GM19468 (cell line): ENCODE measurements around the gene SYNGR2.

Experiments
- ATAC-seq: cut with Tn5 transposase; IDR thresholded peaks from one replicate; pipeline ENCODE4 v1.9.1; 2021; ENCODE audit warnings: mild to moderate bottlenecking, moderate library complexity, moderate number of reproducible peaks; ENCODE audit not compliant: unreplicated experiment; ENCODE audit errors: extremely low read depth

The SYNGR2 gene

DNA sequence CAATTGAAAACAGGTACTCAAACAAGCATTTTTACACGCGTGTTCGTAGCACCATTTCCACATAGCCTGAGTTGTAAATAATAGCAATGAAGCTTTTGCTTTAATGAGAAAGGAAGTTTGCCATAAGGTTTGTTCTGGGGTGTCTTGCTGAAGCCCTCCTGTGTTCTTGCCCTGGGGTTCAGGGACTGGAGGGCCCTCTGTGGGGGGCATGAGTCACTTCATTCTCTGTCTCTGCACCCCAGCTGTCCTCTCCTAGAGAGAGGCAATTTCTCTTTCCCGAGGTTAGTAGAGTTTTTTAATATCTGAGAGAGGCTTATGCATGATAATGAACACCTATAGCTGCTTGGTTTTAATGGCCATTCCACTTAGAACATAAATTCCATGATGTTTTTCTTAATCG lies 28.3 kb downstream of the SYNGR2 start:
- no peak for ATAC-seq

DNA sequence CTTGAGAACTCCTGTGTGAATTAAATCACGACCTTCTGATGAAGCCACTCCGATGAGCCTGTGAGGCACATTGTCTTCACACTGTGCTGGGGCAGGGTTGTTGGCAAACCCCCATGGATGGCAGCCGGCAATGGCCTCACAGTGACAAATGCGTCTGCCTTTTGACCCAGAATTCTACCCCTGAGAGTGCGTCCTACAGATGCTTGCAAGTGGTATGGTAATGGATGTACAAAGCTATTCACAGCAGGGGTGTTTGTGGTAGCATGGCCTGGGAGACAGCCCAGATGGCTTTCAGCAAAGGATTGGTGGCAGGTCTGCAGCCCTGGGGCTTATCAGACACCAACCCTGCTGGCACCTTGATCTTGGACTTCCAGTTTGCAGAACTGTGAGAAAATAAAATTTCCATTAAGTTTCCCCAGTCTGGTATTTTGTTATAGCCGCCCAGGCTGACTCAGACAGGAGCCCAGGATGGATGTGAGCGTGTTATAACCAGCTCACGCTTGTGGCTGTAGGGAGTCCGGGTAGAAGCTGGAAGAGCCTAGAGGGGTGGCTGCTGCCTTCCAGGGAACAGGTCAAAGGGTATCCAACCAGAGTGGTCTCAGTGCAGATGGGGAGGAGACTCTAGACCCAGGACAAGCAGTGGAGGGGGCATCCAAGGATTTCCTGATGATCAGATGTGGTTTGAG lies 28.9 kb downstream of the SYNGR2 start:
- no peak for ATAC-seq

DNA sequence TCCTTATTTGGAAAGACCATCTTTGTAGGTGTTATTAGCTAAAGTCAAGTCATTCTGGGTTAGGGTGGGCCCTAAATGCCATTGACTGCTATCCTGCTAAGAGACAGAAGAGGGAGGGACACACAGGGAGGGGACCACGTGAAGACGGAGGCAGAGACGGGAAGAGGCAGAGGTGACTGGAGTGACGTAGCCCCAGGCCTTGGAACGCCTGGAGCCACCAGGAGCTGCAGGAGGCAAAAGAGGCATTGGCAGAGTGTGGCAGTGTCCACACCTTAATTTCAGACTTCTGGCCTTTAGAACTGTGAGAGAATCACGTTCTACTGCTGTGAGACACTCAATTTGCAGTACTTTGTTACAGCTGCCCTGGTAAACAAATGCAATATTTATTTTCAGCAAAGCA lies 32.1 kb downstream of the SYNGR2 start:
- no peak for ATAC-seq

DNA sequence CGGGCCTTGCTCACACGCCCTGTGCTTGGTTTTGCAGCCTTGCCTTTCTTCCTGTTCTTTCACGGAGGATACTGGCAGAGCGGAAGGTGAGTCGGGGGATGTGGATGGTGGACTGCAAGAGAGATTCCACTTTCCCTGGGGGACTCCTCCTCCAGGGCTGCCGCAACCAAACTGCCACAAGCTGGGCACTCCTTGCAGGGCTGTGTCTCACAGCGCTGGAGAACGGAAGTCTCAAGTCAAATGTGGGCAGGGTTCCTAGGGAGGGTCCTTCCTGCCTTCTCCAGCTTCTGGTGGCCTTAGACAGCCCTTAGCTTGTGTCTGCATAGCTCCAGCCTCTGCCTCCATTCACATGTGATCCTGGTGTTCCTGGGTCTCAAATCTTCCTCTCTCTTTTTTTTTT lies 34.3 kb downstream of the SYNGR2 start:
- no peak for ATAC-seq

GRCh38 chr17:78204387-78205123 lies 36.2 kb downstream of the SYNGR2 start:
- no peak for ATAC-seq

GRCh38 chr17:78205124-78205775 lies 36.9 kb downstream of the SYNGR2 start:
- no peak for ATAC-seq

DNA sequence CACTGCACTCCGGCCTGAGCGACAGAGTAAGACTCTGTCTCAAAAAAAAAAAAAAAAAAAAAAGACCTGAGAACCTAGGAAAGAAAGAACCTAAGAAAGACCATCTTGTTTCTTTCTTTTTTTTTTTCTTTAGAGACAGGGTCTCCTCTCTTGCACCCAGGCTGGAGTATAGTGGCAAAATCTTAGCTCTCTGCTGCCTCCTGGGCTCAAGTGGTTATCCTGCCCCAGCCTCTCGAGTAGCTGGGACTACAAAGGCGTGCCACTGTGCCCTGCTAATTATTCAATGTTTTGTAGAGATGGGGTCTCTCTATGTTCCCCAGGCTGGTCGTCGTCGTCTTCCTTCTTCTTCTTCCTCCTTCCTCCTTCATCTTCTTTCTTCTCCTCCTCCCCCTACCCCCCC lies 37.9 kb downstream of the SYNGR2 start:
- no peak for ATAC-seq

- ATAC-seq: no peak
Measured at GRCh38 chr17:78208486-78208885, 40.1 kb downstream of the SYNGR2 start.

DNA sequence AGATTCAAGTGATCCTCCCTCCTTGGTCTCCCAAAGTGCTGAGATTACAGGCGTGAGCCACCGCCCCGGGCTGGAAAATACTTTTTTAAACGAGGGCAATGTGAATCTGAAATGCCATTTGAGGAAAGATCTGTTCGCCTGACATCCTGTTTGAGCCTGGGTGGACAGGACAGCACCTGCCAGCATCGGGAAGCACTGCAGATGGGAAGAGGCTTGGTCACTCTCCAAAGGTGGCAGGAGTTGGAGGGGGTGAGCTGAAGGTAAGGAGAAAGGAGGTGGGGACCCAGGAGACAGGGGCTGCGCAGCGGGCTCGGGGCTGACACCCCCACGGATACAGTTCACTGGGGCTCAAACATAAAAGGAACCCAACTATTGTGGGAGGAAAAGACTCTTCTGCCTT lies 41.7 kb downstream of the SYNGR2 start:
- ATAC-seq: no peak

GRCh38 chr17:78211032-78211431 lies 42.7 kb downstream of the SYNGR2 start:
- no peak for ATAC-seq

GRCh38 chr17:78214016-78214705 lies 45.8 kb downstream of the SYNGR2 start, which contains the start of gene BIRC5:
BIRC5 (plus strand) TSS chr17:78214253; CDS start chr17:78214317, 64 bp downstream.
- peak; percentile 32 for ATAC-seq

GRCh38 chr17:78214706-78215061 lies 46.3 kb downstream of the SYNGR2 start:
- ATAC-seq: no peak

DNA sequence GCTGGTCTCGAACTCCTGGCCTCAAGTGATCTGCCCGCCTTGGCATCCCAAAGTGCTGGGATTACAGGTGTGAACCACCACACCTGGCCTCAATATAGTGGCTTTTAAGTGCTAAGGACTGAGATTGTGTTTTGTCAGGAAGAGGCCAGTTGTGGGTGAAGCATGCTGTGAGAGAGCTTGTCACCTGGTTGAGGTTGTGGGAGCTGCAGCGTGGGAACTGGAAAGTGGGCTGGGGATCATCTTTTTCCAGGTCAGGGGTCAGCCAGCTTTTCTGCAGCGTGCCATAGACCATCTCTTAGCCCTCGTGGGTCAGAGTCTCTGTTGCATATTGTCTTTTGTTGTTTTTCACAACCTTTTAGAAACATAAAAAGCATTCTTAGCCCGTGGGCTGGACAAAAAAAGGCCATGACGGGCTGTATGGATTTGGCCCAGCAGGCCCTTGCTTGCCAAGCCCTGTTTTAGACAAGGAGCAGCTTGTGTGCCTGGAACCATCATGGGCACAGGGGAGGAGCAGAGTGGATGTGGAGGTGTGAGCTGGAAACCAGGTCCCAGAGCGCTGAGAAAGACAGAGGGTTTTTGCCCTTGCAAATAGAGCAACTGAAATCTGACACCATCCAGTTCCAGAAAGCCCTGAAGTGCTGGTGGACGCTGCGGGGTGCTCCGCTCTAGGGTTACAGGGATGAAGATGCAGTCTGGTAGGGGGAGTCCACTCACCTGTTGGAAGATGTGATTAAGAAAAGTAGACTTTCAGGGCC lies 51.2 kb downstream of the SYNGR2 start:
- ATAC-seq: no peak
